GM18511 (cell line): Measurements from ENCODE around the gene MPZL1.

ENCODE experiments used
- ATAC-seq: cut with Tn5 transposase; IDR thresholded peaks from one replicate; pipeline ENCODE4 v1.9.1; 2021; ENCODE audit warnings: mild to moderate bottlenecking, moderate library complexity; ENCODE audit not compliant: unreplicated experiment

The MPZL1 gene

DNA sequence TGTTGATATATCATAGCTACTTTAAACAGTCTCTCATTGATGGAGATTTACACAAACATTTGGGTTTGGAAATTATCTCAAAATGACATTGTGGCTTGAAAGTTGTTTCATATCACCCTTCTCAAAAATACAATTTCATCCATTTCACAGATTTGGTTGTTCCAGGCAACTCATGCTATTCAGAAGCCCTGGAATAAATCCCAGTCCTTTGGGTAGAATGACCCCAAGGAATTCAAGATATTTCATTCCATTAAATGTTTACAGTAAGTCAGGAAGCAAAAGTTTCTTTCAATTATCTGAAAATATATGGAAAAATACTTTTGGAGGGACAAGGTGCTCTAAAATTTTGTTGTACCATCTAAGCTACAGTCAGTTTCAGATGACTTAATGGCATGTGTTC is 27.1 kb downstream of the MPZL1 start:
- no peak for ATAC-seq

DNA sequence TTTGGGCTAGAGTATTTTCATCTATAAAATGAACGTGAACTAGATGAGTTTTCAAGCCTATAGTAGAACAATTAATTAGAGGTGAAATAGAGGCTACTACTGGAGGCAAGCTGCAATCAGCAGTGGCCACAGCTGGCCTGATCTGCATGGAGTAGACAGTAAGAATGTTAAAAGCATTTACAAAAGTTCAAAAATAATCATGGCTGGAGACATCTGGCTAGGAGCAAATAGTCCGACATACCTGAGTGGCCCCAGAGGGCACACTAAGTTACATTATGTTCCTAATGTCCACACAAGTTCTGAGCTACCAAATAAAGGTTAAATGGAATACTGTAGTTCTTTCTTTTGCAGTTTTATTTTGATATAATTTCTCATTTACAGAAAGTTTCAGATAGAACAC is 28.0 kb downstream of the MPZL1 start:
- no peak for ATAC-seq

DNA sequence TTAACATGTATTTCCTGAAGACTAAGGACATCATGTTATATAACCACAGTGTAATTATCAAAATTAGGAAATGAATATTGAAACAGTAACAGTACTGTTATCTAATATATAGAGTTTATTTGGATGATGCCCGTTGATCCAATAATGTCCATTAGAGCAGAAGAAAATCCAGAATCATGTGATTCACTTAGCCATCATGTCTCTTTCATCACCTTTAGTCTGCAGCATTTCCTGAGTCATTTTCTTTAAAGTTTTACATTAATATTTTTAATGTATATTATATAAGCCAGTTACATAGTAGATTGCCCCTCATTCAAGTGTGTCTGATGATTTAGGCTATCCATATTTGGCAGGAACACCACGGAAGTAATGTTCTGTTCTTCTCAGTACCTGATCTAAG is 28.9 kb downstream of the MPZL1 start:
- no peak for ATAC-seq

DNA sequence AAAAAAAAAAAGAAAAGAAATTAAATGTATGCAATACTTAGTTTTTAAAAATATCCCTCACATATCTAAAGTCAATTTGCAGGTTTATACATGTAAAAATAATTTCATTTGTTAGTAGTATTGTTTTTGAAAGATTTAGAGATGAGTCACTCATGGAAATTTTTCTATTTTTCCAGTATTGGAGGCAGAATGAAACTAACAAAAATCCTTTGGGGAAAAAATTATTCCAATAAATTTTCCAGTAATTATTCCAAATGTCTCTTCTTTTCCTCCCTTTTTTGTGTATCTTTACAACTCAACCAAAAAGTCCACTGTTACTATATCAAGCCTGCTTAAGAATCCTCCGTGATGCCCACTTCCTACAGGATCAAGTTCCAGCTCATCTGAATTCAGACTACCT is 29.9 kb downstream of the MPZL1 start:
- no peak for ATAC-seq

DNA sequence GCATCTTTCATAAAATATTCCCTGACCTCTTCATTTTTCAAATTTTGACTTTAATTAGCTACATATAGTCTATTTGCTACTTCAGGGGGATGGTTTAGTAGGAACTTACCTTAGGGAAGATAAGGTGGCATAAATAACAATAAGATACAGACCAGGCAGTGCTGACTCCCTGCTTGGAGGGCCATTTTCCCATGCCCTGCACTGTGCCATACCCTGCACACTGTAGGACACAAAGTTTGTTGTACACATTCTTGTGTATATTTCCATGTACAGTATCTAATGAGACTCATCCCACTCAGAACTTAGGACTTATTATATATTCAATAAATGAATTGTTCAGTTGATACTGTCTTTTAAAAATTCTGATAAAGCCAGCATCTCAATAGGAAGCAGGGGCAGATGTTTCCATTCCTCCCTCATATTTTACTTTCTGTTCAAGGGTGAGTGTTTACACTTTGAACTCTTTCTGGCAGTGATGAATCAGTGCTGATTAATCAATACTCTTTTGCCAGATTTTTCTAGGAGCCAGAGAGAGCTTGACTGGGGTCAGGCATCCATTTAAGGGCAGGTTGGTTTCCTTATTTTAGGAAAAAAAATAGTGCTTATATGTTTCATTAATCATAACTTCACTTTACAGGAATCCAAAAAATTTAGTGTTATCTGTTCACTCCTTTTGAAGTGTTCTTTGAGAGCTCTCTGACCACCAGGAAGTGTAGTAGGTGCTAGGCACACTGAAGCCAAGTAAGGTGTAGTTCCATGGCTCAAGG is 30.6 kb downstream of the MPZL1 start:
- ATAC-seq = no peak

DNA sequence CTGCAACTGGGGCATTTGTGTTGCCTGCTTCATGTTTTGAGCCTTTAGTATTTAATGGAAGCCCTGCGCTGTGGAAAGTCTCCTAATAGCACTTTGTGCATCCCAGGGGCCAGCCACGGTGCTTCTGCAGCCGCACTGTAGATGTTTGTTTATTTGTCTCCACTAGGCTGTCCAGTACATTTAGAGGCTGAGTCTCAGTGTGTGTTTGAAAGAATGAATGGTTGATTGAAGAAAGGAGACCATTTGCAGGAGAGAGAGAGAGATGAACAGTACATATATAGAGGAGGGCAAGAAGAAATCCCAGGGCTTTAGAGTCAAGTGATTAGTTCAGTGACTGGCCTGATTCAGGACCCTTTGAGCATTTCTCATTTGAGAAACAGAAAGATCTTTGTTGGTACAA is 33.9 kb downstream of the MPZL1 start:
- no peak for ATAC-seq

DNA sequence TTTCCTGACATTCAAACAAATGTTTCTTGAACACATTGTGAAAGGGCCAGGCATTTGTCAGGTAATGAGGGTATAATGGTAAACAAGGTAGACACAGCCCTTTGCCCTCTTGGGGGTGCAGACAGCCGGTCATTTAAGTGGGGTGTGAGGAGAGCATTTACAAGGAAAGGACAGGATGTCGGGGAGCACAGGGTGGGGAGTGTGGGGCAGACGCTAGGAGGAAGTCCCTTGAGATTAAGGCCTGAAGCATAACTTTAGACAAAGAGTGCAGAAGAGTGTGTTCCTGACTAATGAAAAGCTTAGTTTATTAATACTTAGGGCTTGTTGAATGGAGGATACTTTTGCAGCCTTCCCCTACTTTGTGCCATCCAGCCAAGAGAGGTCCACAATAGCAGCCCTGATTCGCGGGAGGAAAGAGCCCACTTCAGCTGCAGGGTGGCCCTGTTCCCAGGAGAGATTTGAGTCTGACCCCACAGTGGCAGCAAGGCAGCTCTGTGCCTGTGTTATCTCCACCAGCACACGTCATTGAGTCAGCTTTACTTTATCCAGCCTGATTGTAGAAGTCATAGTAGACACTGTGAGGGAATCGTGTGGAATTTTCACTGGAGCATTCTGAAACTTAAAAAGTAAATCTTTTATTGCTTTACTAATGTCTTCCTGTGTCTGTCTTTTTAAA is 35.1 kb downstream of the MPZL1 start:
- ATAC-seq = no peak

DNA sequence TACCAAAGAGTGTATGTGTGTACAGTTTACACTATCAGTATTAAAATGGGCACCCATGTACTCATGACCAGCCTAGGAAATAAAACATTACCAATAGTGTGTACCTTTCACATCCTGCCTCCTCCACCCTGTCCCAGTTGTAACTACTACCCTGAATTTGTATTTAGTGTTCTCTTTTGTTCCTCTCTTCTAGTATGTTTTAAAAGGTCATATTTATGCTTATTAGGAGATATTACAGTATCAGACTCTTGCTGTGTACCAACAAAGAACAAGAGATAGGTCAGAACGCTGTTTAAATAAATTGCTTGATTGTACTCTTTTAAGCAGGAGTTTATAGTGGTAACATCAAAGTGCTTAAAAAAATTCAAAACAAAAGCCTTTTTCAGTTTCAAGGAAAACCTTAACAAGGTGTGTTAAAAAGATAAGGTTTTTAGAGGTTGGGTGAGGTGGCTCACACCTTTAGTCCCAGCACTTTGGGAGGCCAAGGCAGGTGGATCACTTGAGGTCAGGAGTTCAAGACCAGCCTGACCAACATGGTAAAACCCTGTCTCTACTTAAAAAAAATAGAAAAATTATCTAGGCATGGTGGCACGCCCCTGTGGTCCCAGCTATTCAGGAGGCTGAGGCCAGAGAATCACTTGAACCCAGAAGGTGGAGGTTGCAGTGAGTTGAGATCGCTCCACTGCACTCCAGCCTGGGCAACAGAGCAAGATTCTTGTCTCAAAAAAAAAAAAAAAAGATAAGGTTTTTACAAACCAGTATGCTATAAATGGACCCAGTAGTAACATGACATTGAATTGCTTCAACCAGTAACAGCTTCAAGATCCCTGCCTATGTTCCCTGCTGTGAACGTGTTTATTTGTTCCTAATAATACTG is 35.9 kb downstream of the MPZL1 start:
- no peak for ATAC-seq

DNA sequence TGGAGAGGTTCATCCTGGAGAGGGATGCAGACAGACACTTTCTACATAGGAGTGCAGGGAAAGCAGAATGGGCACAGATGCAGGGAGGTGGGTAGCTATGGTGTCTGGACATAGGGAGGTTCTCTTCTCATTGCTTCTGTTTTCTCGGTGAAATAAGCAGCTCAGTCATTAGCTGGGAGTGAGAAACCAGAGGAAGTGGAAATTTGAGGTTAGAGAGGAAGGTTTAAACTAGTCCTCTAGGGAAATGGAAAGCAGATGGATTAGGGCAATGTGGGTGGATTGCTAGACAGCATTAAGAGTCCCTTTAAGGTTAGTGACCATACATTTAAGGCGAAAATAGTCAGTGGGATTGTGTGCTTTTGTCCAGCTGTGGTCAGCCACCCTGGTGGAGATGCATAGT is 39.6 kb downstream of the MPZL1 start:
- ATAC-seq = no peak

DNA sequence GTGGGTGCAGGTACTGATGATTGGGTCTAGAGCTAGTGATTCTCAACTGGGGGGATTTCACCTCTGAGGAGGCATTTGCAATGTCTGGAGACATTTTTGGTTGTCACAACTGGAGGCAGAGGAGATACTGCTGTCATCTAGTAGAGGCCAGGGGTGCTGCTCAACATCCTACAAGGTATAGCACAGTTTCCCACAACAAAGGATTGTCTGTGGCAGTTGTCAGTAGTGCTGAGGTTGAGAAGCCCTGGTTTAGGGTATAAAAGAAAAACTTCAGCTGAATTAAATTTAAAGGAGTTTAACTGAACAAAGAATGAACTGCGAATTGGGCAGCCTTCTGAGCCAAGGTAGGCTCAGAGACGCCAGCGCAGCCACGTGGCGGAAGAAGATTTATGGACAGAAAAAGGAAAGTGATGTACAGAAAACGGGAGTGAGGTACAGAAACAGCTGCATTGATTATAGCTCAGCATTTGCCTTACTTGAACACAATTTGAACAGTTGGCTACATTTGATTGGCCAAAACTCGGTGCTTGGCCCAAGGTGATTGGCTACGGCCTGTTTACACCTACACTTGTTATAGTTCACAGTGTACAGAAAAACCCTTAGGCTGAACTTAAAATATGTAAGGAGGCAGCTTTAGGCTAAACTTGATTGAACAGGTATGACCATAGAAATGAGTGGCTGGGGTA is 40.4 kb downstream of the MPZL1 start:
- no peak for ATAC-seq

DNA sequence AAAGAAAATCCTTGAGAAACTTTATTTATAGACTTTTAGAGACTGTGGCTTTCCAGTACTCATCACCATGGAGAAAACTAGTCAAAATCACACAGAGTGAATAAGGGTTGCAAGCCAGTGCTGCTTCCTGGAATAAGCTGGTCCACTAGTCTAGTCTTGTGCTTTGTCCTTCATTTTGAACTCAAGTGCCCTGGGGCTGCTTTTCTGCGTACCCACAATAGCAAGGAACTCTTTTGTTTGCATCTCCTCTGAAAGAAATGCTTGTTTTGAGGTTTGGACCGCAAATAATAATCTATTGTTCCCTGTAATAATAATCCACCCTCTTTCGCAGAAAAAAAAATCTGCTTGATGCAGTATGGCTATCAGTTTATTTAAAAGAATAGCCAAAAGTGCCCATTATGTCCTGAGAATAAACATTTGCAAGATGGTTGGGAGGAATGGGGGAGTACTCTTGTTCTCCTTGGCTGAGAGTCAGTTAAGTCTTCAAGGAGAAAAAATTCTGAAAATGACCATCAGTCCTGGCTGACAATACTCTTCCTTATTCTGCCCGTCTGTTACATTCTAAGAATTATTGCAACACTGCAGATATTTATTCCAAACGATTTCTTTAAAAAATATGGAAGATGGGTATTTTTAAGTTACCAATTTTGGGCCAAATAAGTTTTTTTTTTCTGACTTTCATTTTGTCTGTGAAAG is 41.9 kb downstream of the MPZL1 start:
- ATAC-seq = no peak

DNA sequence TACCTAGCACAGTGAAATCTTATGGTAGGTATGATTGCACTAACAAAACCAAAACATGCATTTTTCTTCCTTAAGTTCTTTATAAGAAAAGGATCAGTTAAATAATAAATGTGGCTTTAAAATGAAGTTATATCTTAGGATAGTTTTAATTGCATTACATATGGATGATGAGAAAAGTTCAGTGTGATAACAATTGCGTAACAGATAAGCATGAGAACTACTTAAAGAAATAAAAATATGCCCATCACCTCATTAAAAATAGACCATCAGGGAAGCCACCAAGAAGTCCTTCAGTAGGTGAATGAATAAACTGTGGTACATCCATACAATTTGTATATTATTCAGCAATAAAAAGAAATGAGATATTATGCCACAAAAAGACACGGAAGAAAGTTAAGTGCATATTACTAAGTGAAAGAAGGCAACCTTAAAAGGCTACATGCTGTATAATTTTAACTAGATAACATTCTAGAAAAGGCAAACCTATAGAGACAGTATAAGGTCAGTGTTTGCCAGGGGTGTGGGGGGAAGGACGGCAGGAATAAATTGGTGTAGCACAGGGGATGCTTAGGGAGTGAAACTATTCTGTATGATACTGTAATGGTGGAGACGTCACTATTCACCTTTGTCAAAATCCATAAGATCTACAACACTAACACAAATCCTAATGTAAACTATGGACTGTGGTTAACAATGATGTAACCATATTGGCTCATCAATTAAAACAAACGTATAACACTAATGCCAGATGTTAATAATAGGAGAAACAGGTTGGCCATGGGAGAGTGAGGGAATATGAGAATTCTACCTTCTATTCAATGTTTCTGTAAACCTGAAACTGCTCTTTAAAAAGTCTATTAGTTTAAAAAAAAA is 42.9 kb downstream of the MPZL1 start:
- no peak for ATAC-seq

DNA sequence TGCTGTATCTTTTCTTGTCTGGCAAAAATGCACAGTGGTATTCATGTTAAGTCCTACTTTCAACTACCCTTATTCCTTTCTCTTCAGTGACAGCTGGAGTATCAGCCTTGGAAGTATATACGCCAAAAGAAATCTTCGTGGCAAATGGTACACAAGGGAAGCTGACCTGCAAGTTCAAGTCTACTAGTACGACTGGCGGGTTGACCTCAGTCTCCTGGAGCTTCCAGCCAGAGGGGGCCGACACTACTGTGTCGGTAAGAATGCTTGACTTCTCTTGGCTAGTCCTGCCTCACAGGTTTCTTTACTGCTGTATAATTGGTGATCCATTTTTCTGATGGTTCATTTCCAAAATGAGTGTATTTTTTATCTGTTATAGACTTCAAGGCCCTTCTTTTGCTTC is 43.7 kb downstream of the MPZL1 start:
- ATAC-seq = no peak

DNA sequence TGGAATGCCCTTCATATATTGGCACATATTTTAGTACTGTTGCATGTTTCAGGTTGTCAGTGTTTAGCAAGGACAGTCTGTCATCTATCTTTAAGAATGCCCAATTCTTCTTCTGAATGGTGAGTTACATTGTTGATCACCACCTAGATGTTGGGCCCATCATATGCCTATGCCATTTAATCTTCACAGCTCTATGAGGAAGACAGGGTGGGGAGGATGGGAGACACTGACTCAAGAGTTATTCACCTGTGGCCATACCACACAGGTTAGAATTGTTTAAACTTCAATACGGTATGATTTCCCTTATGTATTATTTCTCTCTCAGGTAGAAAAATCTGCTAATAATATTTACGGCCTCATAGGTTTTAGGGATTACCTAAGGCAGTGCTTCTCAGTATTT is 44.8 kb downstream of the MPZL1 start:
- no peak for ATAC-seq

DNA sequence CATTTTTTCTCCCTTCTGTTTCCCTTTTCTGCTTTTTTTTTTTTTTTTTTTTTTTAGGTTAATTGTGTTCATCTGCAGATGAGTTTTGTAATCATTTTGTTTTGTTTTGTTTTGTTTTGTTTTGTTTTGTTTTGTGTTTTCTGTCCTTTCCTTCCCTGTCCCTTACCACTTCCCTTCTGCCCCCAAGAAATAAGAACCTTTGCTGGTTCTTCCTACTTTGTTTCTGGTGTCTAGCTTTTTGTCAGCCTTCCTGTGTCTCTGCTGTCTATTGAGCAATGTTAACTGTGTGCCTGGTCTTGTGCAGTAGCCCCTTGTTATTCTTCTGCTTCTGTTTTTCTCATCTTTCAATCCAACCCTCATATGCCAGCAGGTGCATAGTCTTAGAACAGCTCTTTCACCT is 46.0 kb downstream of the MPZL1 start:
- ATAC-seq = no peak

DNA sequence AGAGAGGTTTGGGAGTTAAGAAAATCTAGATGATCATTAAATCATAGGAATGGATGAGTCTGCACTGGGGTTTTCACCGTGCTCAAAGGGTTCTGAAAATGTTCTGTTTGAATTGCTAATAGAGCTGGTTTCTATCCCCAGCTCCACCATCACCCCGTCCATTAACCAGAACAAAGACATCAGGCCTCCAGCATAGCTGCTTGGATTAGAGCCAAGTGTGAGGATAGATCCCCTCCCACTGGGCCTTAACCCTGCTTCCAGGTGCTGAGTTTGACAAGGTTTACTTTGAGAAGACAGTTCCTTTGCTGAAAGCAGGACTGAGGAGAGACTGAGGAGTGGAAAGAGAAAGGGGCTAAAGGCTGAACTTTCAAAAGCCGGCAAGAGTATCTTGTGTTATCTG is 48.3 kb downstream of the MPZL1 start:
- no peak for ATAC-seq

DNA sequence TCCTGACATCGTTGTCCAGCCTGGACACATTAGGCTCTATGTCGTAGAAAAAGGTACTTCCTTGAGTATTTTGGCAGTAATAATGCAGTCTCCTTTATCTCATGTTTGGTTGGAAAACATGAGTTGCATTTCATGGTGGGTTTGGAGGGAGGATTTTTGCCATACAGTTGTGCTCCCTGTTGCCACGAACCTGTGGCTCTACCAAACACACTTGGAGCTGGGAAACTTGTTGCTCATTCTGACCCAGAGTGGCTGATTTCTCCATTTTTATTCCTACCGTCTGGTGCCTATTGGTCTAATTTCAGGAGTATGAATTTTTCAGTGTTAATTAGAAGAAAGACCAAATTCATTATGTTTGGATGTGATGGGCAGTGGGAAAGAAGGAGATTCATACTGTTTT is 50.7 kb downstream of the MPZL1 start:
- ATAC-seq = no peak

DNA sequence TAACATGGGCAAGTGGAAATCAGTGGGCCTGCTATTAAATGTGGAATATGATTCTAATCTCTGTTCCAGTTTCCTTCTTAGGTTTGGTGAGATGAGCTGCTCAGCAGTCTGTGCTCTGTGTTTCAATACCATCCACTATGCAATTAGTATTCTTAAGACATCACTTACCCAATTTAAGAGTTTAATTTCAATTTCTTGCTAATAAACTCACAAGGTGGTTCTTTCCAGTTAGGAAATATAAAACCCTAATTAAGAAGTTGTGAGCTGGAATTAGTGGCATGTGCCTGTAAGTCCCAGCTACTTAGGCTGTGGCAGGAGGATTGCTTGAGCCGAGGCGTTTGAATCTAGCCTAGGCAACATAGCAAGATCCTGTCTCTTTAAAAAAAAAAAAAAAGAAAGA is 51.7 kb downstream of the MPZL1 start:
- ATAC-seq = no peak

DNA sequence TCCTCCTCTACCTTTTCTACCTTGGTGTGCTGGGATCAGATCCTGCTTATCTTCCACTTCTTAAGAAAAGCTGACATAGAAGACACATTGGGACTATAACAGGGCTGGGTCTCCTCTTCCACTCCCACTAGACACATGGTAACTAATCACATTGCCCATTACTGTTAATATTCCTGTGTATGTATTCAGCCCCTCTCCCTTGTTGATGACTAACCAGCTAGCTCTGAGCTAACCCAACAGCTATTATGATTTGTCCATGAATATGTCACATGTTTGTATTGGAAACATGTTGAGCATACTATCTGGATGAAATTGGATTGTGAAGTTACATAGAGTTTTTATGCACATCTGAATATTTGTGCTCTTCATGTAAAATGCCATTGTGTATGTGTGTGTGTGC is 52.9 kb downstream of the MPZL1 start:
- no peak for ATAC-seq

DNA sequence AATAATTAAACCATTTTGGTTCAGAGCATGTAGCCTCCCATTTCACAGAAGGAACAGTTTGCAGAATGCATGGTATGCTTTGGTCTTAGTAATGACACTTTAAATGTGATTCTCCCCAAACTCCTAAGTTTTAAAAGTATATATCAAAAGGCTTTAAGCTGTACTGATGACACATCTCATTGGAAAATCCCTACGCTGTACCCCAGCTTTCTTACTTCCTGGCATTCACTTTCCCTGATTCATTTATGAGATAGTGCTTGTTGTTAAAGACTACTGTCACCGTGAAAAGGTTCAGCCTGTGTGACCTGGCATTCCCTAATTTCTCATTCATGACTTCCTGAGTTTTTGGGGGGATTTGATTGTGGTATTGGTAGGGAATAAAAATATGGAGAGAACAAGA is 53.4 kb downstream of the MPZL1 start:
- no peak for ATAC-seq
